GM21529 (cell line): ENCODE results near the gene SLC3A2.
"Not testable (repeated sequence)": the region's sequence is repeated elsewhere in the genome, so short reads cannot be mapped to it uniquely, and the experiment has no call there.

Experiments
- ATAC-seq: cut with Tn5 transposase; IDR thresholded peaks from one replicate; pipeline ENCODE4 v1.9.1; 2021; ENCODE audit not compliant: unreplicated experiment

SLC3A2 gene

GRCh38 chr11:62852523-62853188, 28.0 kb upstream of the SLC3A2 start:
- no peak for ATAC-seq

- ATAC-seq = no peak
Measured at GRCh38 chr11:62853279-62853965, 27.3 kb upstream of the SLC3A2 start.

- no peak for ATAC-seq
Measured at GRCh38 chr11:62854013-62854824, 26.5 kb upstream of the SLC3A2 start.

DNA sequence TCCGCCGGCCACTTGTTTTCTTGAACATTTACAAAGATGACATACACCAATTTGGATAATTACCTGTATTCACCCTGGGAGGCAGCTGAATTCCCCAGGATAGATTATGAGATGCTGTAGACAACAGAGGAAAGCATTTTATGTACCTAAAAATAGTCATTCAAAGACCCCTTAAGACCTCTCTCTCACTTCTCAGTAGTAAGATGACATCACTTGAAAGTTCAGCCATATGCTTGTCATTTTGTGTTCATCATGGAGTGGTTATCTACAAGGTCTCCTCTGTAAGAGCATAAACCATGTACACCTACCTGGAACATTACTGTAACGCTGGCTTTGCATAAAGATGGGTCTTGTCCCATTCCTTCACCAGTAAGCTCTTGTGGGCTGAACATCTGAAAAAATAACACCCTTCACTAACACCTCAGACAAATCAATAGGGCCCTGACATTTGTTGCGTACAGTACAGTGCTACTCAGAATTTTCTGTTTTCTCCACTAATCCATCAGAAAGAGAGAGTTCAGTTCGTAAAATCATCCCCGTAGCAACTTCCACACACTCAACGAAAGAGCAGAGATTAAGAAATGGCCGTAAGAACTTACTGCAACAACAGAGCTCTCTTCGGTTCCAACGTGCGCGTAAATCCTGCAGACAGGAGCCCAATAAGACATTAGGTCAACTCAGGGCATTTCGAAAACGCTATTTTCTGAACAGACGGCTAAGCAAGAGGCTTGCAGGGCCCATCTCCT, 25.7 kb upstream of the SLC3A2 start:
- ATAC-seq = no peak

DNA sequence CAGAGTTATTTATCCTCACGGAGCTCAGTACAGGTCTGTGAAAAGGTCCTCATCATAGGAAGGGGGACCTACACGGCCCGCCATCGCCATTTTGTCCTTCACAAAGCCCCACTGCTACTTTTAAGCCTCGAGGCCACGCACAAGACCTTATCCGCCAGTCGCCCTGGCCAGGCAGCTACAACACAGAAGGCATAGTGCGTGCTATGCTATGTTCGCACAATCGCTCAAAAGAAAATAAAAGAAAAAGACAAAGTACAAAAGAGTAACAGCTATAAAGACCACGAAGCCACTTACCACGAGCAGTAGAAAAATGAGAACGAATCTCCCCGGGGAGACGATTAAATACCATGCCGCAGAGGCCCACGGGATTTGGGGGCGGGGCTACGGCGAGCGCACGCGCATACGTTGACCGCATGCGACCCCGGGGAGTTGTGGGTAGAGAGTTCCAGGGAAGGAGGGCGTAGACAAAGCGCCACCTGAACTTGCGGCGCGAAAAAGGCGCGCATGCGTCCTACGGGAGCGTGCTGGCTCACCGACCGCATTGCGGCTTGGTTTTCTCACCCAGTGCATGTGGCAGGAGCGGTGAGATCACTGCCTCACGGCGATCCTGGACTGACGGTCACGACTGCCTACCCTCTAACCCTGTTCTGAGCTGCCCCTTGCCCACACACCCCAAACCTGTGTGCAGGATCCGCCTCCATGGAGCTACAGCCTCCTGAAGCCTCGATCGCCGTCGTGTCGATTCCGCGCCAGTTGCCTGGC, 24.9 kb upstream of the SLC3A2 start:
- peak; percentile 84 for ATAC-seq

DNA sequence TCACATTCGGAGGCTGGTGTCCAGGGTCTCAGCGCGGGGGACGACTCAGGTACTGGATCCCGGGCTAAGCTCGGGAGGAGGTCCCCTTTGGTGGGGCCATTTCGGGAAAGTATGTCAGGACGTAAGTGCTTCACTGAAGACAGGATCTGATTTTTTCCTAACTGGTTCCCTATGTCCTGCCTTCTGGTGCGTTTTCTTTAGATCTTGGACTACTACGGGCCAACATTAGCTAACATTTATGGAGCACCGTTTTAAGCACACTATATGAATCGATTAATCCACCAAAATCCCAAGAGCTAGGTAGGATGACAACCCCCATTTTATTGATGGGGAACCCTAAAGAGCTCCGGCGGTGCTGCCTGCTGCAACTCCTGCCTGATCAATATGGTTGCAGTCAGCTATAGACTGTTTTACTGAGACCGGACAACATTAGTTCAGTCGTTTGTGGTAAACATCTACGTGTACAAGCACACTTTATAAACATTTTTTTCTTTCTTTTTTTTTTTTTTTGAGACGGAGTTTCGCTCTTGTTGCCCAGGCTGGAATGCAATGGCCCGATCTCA, 24.3 kb upstream of the SLC3A2 start:
- peak; percentile 4 for ATAC-seq

DNA sequence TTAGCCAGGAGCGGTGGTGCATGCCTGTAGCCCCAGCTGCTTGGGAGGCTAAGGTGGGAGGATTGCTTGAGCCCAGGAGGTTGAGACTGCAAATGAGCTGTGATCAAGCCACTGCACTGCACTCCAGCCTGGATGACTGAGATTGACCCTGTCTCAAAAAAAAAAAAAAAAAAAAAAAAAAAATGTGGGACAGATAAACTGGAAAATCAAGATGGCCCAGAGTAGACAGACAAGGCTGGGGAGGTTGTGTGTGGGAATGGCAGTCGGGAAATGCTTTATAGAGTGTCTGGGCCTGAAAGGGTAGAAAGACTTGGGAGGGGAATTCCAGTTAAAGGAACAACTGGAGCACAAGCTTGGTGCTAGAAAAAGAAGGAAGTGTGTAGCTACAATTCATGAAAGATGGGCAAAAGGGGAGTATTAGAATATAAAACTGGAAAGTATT, 23.1 kb upstream of the SLC3A2 start:
- ATAC-seq = no peak

DNA sequence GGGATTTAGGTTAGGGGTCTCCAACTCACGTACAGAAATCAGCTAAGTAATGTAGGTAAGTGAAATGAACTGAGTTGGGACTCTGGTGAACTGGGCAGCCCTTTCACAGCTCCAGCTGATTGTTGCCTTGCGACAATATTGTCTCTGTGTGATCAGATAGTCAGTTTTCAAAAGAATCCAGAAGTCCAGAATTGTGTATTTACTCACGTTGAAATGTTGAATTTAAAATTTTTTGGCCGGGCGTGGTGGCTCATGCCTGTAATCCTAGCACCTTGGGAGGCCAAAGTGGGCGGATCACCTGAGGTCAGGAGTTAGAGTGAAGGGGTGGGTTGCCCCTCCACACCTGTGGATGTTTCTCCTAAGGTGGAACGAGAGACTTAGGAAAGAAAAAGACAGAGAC, 22.5 kb upstream of the SLC3A2 start:
- ATAC-seq = no peak

GRCh38 chr11:62859281-62859703, 21.4 kb upstream of the SLC3A2 start:
- not testable (repeated sequence) for ATAC-seq

DNA sequence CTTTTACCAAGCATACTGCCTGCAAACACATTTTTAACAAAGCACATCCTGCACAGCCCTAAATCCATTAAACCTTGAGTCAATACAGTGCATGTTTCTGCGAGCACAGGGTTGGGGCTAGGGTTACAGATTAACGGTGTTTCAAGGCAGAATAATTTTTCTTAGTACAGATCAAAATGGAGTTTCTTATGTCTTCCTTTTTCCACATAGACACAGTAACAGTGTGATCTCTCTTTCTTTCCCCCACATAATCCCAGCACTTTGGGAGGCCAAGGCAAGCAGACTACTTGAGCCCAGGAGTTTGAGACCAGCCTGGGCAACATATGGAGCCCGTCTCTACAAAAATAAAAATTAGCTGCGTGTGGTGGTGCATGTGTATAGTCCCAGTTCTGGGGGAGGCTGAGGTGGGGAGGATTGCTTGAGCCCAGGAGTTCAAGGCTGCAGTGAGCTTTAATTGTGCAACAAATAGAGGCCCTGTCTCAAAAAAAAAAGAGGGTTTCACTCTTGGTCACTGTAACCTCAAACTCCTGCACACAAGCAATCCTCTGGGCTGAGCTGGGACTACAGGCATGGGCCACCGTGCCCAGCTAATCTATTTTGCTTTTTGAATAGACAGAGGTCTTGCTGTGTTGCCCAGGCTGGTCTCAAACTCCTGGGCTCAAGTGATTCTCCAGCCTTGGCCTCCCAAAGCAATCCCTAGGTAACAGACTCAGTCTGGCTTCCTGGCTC, 19.7 kb upstream of the SLC3A2 start:
- no peak for ATAC-seq

- not testable (repeated sequence) for ATAC-seq
Measured at GRCh38 chr11:62861564-62862192, 19.0 kb upstream of the SLC3A2 start.

- ATAC-seq = no peak
Measured at GRCh38 chr11:62863687-62864335, 16.9 kb upstream of the SLC3A2 start.

DNA sequence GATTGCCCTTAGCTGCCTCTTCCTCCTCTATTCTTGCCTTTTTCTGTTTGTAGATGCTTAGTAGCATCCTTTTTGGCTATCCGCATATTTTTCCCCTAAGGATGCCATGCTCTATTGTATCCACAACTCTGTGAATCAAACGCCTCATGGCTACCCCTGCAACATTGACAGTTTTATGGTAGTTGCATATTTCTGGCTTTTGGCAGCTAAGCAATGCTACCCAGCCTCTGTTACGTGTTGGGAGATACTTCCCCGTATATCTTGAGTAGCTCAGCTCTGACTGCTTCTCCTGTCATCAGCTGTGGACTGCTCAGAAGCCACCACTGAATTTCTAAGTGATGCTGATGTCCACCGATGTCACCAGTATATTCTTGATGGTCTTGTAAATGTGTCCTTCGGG, 15.1 kb upstream of the SLC3A2 start:
- ATAC-seq = no peak

GRCh38 chr11:62874851-62875250, 5.8 kb upstream of the SLC3A2 start:
- no peak for ATAC-seq

DNA sequence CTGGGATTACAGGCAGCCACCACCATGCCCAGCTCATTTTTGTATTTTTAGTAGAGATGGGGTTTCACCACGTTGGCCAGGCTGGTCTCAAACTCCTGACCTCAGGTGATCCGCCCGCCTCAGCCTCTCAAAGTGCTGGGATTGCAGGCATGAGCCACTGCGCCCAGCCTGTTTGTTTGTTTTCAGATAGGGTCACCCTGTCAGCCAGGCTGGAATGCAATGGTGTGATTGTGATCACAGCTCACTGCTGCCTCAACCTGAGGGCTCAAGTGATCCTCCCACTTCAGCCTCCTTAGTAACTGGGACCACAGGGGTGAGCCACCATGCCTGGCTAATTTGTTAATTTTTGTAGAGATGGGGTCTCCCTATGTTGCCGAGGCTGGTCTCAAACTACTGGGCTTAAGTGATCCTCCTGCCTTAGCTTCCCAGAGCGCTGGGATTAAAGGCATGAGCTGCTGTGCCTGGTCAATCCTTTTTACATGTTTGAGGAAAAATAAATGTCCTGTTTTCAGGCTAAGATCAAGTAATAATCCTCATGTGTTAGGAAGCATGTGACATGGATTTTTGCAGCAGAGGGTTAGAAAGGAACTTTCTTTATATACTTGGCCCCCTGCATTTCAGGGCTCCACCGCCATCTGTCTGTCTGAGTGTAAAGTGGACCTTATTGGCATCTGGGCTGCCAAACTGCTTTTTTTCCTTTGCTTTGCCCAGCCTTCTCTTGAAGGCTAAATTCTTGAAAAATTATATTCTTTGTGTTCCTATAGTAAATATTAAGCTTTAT, 4.8 kb upstream of the SLC3A2 start:
- ATAC-seq = no peak

GRCh38 chr11:62876712-62877111, 4.0 kb upstream of the SLC3A2 start:
- no peak for ATAC-seq

- no peak for ATAC-seq
Measured at GRCh38 chr11:62879235-62879978, 1.3 kb upstream of the SLC3A2 start.
